HG03025 (cell line): ENCODE measurements around the gene PANK4.
"Not testable (repeated sequence)": the region's sequence is repeated elsewhere in the genome, so short reads cannot be mapped to it uniquely, and the experiment has no call there.

ENCODE experiments used
- ATAC-seq: cut with Tn5 transposase; IDR thresholded peaks from one replicate; pipeline ENCODE4 v1.9.1; 2021; ENCODE audit warnings: mild to moderate bottlenecking, moderate library complexity; ENCODE audit not compliant: unreplicated experiment, low FRiP score

The PANK4 gene

DNA sequence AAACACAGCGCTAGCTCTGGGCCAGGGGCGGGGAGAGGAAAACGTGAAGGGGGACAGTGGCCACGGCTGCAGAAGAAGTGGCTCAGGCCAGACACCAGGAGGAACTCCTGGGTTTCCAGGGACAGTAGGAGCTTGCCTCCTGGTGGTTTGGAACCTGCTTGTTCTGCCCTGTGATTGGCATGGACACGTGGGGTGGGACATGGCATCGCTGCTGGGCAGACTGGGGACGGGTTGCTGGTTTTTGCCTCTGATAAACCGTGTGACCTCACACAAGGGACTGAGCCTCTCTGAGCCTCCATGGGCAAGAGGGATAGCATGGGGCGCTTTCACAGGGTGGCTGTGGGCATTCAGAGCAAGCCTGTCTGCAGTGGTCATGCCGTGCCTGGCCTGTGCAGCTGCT lies 57.9 kb downstream of the PANK4 start:
- no peak for ATAC-seq

GRCh38 chr1:2468041-2468472 lies 58.3 kb downstream of the PANK4 start:
- no peak for ATAC-seq

GRCh38 chr1:2466958-2467554 lies 59.3 kb downstream of the PANK4 start:
- ATAC-seq = no peak

- no peak for ATAC-seq
Observed at GRCh38 chr1:2466270-2466665, 60.1 kb downstream of the PANK4 start.

DNA sequence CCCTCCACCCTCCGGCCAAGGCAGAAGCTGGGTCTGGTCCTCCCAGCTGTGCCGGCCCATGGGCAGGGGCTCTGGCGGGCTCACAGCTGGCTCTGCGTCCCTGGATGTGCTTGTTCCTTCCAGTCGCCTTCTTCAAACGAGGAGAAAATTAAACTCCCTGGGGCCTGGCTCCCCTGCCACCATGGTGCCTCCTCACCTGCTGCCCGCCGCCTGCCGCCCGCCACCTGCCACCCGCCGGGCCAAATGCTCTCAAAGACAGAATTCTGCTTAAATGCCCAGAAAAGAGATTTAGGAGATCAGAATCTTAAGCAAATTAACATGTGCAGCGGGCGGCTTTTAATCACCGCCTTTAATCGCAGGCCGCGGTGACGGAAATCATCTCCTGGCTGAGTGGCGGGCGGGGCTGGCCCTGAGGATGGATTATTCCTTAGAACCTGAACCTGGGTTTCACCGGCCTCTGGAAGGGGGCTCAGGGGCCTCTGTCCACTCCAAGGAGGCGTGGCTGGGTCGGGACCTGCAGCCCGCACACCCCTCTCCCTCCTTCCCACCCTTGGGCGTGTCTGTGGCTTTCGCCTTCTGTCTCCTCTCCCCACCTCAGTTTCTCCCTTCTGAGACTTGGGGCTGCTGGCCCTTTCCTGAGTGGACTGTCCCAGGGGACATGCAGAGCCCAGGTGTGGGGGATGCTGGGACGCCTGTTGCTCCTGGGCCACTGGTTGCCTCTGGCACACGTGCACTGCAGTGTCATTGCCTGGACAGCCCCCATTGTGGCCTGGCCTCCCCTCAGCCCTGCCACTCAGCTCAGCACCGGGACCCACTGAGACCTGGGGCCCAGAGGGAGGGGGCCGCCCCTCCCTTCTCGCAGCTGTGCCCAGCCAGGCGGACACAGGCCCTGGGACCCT lies 60.8 kb downstream of the PANK4 start:
- ATAC-seq = no peak

DNA sequence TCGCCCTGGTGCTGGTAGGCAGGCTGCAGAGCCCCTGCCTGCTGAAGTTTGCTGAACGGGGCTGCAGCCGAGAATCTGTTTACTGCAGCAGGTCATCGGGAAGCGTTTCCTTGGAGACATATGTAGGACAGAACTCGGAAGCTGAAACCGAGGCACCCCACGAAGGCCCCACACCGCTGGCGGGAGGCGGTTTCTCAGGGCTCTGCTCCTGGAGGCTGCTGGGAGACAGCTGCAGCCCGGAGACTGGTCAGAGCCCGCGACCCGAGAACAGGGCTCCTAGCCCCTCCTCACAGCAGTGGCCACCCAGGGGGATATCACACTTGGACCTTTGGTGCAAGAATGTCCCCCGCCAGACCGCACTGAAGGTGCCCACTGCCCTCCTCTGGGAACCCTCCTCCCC lies 63.0 kb downstream of the PANK4 start:
- ATAC-seq = no peak

DNA sequence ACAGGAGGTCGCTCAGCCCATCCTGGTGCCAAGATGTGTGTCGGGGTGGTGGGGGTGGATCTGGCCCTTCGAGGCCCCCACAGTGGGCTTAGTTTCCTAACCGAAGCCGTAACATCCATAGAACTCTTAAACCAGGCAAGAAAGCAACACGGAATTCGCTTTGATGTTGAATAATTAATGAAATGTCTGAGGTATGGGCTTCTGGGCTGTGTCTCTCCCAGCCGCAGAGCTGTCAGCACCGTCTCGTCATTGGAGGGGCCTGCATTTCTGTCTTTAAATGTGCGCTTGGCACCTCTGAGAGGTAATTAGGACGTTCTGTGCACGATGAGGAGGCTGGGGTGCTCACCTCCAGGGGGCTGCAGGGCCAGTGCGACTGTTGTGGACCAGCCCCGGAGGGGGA lies 63.6 kb downstream of the PANK4 start:
- ATAC-seq = no peak

DNA sequence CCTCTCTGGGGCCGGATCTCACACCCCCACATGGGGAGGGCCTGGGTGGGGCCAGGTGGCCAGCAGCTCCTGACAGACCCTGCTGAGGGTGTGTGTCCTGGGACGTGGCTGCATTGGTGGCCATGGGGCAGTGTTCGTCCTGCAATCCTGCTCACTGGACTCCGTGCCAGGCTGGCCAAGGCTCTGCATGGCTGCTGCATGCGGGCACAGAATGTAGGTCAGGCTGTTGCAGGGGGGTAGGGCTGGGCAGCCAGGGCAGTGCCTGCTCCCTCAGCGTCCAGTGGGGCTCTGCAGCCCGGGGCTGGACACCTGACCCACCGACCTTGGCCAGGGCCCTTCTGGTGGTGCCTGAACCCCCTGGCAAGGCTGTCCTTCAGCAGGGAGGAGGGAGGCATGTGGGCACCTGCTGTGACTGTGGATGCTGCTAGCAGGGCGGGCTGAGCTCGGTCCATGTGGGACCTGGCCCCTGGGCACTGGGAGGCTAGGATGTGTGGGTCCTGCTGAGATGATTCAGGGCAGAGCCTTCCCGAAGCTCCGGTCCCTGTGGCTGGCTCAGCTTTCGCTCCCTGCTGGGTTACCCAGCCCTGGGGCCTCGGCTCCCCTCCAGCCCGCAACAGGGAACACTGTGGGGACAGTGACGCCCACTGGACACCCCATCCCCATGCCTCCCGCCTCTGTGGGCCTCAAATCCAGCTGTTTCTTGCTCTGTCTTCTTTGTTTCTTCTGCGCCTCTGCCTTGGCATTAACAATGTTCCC lies 65.2 kb downstream of the PANK4 start:
- ATAC-seq = no peak

DNA sequence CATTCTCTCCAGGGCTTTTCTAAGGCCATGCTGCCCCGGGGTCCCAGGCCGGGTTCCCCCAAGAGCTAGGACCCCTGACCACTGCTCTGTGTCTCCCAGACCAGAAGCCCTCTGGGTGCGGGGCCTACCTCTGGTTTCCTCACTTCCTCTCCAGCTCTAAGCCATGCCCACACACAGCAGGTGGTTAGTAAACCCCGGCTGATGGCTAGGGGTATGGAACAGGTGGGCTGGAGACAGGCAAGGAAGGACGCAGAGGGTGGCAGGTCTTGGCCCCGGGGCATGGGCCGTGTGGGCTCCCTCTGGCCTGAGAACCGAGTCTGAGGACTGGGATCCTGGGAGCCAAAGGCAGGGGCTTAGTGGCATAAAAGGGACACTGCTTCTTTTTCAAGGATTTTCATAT lies 66.2 kb downstream of the PANK4 start:
- ATAC-seq = no peak

DNA sequence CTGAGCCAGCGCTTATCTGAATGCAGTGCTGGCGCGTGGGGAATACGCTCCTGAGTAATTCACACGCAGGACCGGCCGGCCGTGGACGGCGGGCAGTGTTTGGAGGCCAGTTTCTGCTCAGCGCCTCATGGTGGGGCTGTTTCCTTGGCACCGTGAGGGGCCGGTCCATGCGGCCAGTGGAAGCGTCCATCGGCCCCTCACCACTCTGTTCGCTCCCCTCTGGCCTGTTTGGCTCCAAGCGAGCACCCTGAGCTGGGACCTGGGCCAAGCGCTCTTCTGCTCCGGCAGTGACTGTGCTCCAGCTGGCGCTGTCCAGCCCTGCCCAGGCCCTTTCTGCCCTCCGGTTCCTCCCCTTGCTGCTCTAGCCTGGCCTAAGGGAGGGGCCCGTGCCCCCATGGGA lies 66.6 kb downstream of the PANK4 start:
- ATAC-seq = no peak

- ATAC-seq = not testable (repeated sequence)
Observed at GRCh38 chr1:2459102-2459753, 67.2 kb downstream of the PANK4 start.

GRCh38 chr1:2458687-2459086 lies 67.7 kb downstream of the PANK4 start:
- no peak for ATAC-seq
